ENCODE measurements around the gene ST6GALNAC2.

The ST6GALNAC2 gene

DNA sequence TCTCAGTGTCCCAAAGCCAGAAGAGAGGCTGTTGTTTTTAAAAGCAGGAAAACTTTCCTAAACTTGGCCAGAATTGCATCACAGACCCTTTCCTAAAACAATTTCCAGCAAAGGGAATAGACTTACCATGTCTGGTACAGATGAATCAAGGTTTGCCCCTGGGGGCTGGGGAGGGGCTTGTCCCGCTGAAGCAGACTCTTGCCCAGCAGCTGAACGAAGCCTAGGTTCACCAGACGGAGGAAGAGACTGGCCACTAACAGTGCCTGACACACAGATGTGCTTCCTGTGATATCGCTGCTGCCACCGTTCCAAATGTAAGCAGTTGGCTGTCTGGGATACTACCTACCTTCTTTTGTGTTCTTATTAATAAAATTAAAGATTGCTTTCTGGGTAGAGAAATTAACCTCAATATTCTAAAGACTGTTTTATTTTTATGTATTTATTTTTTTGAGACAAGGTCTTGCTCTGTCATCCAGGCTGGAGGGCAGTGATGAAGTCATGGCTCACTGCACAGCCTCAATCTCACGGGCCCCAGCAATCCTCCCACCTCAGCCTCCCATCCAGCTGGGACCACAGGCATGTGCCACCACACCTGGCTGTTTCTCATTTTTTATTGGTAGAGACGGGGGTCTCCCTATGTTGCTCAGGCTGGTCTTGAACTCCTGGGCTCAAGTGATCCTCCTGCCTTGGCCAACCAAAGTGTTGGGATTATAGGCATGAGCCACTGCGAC lies 32.3 kb downstream of the ST6GALNAC2 start:
- no peak overlapping the region for H3K4me3 ChIP-seq (ENCODE audit: low read depth, low read length)
- TF ChIP-seq, protein P1, sequence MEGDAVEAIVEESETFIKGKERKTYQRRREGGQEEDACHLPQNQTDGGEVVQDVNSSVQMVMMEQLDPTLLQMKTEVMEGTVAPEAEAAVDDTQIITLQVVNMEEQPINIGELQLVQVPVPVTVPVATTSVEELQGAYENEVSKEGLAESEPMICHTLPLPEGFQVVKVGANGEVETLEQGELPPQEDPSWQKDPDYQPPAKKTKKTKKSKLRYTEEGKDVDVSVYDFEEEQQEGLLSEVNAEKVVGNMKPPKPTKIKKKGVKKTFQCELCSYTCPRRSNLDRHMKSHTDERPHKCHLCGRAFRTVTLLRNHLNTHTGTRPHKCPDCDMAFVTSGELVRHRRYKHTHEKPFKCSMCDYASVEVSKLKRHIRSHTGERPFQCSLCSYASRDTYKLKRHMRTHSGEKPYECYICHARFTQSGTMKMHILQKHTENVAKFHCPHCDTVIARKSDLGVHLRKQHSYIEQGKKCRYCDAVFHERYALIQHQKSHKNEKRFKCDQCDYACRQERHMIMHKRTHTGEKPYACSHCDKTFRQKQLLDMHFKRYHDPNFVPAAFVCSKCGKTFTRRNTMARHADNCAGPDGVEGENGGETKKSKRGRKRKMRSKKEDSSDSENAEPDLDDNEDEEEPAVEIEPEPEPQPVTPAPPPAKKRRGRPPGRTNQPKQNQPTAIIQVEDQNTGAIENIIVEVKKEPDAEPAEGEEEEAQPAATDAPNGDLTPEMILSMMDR (IDR thresholded peaks at IDR 0.05; ENCODE audit: control insufficient read depth, extremely low read depth, insufficient read depth), result no peak
- no peak for DNase-seq (ENCODE audit: low read depth)

DNA sequence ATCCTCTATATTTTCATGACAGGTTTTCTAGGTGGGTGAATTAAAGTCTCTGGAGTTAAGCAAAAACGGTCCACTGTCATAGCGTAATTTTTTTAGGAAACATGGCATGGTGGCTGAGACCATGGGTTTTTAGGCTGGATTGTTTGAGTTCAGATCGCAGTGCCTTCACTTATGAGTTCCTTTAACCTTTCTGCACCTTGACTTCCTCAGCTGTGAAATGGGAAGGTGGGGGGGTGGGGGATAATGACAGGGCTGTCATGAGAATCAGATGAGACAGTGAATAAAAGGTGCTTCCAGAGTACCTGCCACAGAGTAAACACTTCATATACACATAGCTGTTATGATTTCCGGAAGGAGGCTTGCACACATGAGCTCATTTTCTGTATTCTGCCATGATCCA lies 34.0 kb downstream of the ST6GALNAC2 start:
- no peak overlapping the region for H3K4me3 ChIP-seq (ENCODE audit: low read depth, low read length)
- TF ChIP-seq, protein P1 (IDR thresholded peaks at IDR 0.05; ENCODE audit: control insufficient read depth, extremely low read depth, insufficient read depth), result no peak
- DNase-seq (ENCODE audit: low read depth), result no peak

DNA sequence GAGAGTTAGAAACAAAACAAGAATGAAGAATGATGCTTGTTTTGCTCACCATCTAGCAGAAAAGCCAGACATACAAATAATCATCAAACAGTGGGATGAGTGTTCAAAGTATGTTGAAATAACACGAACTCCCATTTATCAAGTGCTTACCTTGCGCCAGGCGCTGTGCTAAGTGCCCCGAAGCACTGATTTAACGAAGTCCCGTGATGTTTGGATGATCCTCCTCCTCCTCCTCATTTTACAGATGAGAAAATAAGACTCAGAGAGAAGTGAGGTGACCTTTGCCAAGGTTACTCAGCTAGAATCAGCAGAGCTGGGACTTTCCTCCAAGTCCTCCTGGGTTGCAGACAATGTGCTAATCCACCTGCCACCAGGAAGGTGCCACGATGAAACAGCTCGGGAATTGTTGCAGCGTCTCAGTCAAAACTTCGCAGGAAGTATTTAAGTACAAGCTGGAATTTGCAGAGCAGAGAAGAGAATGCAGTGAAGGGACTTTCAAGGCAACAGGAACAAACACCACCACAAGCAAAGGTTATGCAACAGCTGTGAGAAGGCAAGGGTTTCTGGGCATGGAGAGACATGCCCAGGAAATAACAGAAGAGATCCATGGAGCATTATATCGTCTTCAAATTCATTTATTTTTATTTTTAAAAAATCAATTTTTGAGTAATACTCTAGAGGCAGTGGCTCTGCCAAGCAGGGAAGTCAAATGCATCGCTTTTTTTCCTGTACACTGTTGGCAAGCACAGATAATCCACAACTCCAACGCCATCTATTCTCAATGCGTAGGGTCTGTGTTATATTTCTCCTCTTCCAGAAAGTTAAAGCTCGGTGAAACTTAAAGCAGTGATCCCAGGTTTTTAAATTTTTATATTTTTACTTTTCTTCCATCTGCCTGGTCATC lies 34.7 kb downstream of the ST6GALNAC2 start:
- TF ChIP-seq, protein P1 (IDR thresholded peaks at IDR 0.05; ENCODE audit: control insufficient read depth, extremely low read depth, insufficient read depth), result no peak
- DNase-seq (ENCODE audit: low read depth), result no peak
- no peak overlapping the region for H3K4me3 ChIP-seq (ENCODE audit: low read depth, low read length)

DNA sequence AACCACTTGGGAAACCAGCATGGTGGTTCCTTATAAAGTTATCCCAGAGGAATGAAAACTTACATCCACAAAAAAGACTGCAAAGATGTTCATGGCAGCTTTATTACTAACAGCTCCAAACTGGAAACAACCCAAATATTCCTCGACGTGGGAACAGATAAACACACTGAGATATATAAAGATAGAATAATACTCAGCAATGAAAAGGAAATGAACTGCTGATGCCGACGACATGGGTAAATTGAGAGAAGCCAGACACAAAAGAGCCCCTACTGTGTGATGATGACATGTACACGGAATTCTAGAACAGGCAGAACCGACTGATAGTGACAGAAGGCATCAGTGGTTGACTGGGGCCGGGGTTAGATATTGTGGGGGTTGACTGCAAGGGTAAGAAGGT lies 36.1 kb downstream of the ST6GALNAC2 start:
- TF ChIP-seq, protein P1 (IDR thresholded peaks at IDR 0.05; ENCODE audit: control insufficient read depth, extremely low read depth, insufficient read depth), result no peak
- H3K4me3 ChIP-seq (ENCODE audit: low read depth, low read length), result no peak overlapping the region
- DNase-seq (ENCODE audit: low read depth), result no peak

DNA sequence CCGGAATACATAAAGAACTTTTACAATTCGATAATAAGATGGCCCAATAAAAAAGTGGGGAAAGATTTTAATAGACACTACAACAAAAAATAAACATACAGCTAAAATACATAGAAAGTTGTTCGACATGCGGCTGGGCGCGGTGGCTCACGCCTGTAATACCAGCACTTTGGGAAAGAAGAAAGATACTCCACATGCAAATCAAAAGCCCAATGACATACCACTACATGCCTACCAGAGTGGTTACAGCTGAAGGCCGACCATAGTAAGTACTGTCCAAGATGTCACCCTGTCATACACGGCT lies 36.5 kb downstream of the ST6GALNAC2 start:
- H3K4me3 ChIP-seq (ENCODE audit: low read depth, low read length), result no peak overlapping the region
- peak; percentile 56 for DNase-seq (ENCODE audit: low read depth)
- TF ChIP-seq, protein P1 (IDR thresholded peaks at IDR 0.05; ENCODE audit: control insufficient read depth, extremely low read depth, insufficient read depth), result no peak

DNA sequence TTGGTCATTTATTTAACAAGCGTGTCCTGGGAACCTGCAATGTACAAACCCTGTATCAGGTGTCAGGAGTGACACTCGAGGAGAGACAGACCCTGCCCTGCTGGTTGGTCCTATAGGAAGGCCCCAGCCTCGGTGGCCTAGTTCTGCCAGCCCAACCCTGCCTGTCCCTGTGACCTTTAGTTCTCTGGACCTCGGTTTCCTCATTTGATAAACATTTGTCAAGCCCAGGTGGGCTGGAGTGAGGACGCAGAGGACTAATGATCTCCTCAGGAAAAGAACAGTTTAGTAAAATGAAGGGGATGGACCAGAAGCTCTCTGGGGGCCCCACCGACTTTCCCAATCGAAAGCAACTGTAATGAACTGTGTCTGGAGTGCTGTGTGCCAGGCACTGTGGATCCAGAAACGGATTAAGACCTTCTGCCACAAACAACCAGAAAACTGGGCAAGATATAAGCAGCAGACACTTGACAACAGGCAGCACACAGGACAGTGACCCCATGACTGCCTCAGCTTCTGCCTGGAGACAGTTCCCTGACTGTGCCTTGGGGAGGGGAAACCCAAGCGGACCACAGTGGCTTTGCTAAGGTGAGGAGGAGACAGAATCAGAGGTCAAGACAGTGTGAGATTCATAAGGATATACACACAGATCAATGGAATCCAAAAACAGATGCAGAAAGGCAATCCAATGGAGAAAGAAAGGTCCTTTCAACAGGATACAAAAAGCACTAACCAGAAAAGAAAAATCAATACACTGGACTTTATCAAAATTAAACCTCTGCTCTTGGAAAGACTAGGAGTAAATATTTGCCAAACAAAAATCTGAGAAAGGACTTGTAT lies 37.1 kb downstream of the ST6GALNAC2 start:
- TF ChIP-seq, protein P1 (IDR thresholded peaks at IDR 0.05; ENCODE audit: control insufficient read depth, extremely low read depth, insufficient read depth), result no peak
- no peak for DNase-seq (ENCODE audit: low read depth)
- H3K4me3 ChIP-seq (ENCODE audit: low read depth, low read length), result no peak overlapping the region

Measured in LNCaP clone FGC (cell line).